ENCODE data around the gene RNGTT. TPM values are rescaled to one million over a fixed set of nuclear protein-coding genes. Genes with fewer than 3 reads are reported as not detected.

The RNGTT gene
- total and polyA plus RNA-seq, 8 donors: 1.7 to 6.1 (median 2.9) TPM

GRCh38 chr6:88609983-88610382, 353.4 kb downstream of the RNGTT start:
- no peak for FAIRE-seq
- no peak for DNase-seq

GRCh38 chr6:88605271-88605670, 358.1 kb downstream of the RNGTT start:
- DNase-seq (no peak), FAIRE-seq (no peak), ATAC-seq (no peak)
- Histone ChIP-seq H3K36me3 (no peaks in the 10 kb centered on the region), H3K4me3 (no peak overlapping the region), H3K27me3 (no peaks in the 10 kb centered on the region), H3K4me1 (no peaks in the 10 kb centered on the region), H3K27ac (no peak overlapping the region), H3K9me3 (no peaks in the 10 kb centered on the region)
- WGBS, 2 donors: 54 to 70% methylated on average over 3 of the region's 3 CpGs
- TF ChIP-seq CTCF (IDR thresholded peaks at IDR 0.05): no peak
- intact Hi-C loops (cut with DNase I): no loop called here

More at GRCh38 chr6:88609983-88610382, 353.4 kb downstream of the RNGTT start:
- peaks cover 0 to 4% (median 3%) of the 10 kb centered on the region in 3 donors for H3K36me3 ChIP-seq
- WGBS, 2 donors: 96 to 97% methylated on average over 3 of the region's 3 CpGs
- no peaks in the 10 kb centered on the region for H3K27me3 ChIP-seq
- no peak for TF ChIP-seq CTCF (IDR thresholded peaks at IDR 0.05)
- no peaks in the 10 kb centered on the region for H3K4me1 ChIP-seq
- ATAC-seq: no peak
- no peak overlapping the region for H3K4me3 ChIP-seq
- intact Hi-C loops (cut with DNase I): no loop called here
- H3K9me3 ChIP-seq: no peaks in the 10 kb centered on the region
- no peak overlapping the region for H3K27ac ChIP-seq

GRCh38 chr6:88599571-88599970, 363.8 kb downstream of the RNGTT start:
- intact Hi-C loops (cut with DNase I): no loop called here
- no peak for FAIRE-seq

GRCh38 chr6:88596801-88597200, 366.6 kb downstream of the RNGTT start:
- ATAC-seq (no peak), FAIRE-seq (no peak), DNase-seq (no peak)
- H3K4me3 ChIP-seq: no peak overlapping the region
- H3K9me3 ChIP-seq: no peaks in the 10 kb centered on the region
- H3K27me3 ChIP-seq: no peaks in the 10 kb centered on the region
- WGBS, 2 donors: 83 to 84% methylated on average over 4 of the region's 4 CpGs
- no peaks in the 10 kb centered on the region for H3K4me1 ChIP-seq
- no peak for TF ChIP-seq CTCF (IDR thresholded peaks at IDR 0.05)
- intact Hi-C loops (cut with DNase I): no loop called here
- H3K36me3 ChIP-seq: no peaks in the 10 kb centered on the region
- no peak overlapping the region for H3K27ac ChIP-seq

More at GRCh38 chr6:88599571-88599970, 363.8 kb downstream of the RNGTT start:
- no peaks in the 10 kb centered on the region for H3K36me3 ChIP-seq
- no peak for DNase-seq
- no peaks in the 10 kb centered on the region for H3K9me3 ChIP-seq
- no peaks in the 10 kb centered on the region for H3K27me3 ChIP-seq
- H3K4me3 ChIP-seq: no peak overlapping the region
- WGBS, 2 donors: 67 to 69% methylated on average over 6 of the region's 6 CpGs
- no peak for ATAC-seq
- no peak overlapping the region for H3K27ac ChIP-seq
- no peaks in the 10 kb centered on the region for H3K4me1 ChIP-seq
- no peak for TF ChIP-seq CTCF (IDR thresholded peaks at IDR 0.05)

GRCh38 chr6:88588938-88589337, 374.5 kb downstream of the RNGTT start:
- H3K36me3 ChIP-seq: no peaks in the 10 kb centered on the region
- FAIRE-seq (no peak), ATAC-seq (no peak), DNase-seq (no peak)
- intact Hi-C loops (cut with DNase I): no loop called here
- no peak overlapping the region for H3K27ac ChIP-seq
- no peak for TF ChIP-seq CTCF (IDR thresholded peaks at IDR 0.05)
- no peak overlapping the region for H3K4me3 ChIP-seq
- H3K27me3 ChIP-seq: no peaks in the 10 kb centered on the region
- H3K4me1 ChIP-seq: no peaks in the 10 kb centered on the region
- no peaks in the 10 kb centered on the region for H3K9me3 ChIP-seq
- 34 to 44% methylated on average over 3 of the region's 3 CpGs for WGBS, 2 donors

Data from pancreas (tissue), 10 donors.